Neural cell (in vitro differentiated cells): Measurements from ENCODE around the gene PRKCA. TPM values are rescaled to one million over a fixed set of nuclear protein-coding genes. Genes with fewer than 3 reads are reported as not detected.

Source experiments
- H2AFZ ChIP-seq: fragments of 200-600, 300-800 bp; sonication (generic), shearing (Covaris generic); 2 replicates; pipeline ENCODE4 v1.6.0; 2014; ENCODE audit warnings: low read depth, mild to moderate bottlenecking, antibody characterized with exemption, low read length, moderate library complexity
- H3F3A ChIP-seq: fragments of 200-600 bp; shearing (Covaris generic); 2 replicates; pipeline ENCODE4 v1.6.1; 2016; ENCODE audit warnings: mild to moderate bottlenecking, moderate library complexity, mixed read lengths, antibody characterized with exemption, low read length; ENCODE audit not compliant: insufficient read depth, poor library complexity, severe bottlenecking
- H3K27ac ChIP-seq: fragments of 200-600, 300-800 bp; sonication (generic), shearing (Covaris generic); 2 replicates; pipeline ENCODE4 v1.5.1; 2014; ENCODE audit warnings: mild to moderate bottlenecking, low read length, moderate library complexity
- H3K27me3 ChIP-seq: fragments of 300-800, 200-600 bp; sonication (generic), shearing (Covaris generic); 2 replicates; pipeline ENCODE4 v1.6.0; 2014; ENCODE audit warnings: mild to moderate bottlenecking, low read depth, low read length, moderate library complexity; ENCODE audit not compliant: insufficient read depth
- H3K36me3 ChIP-seq: fragments of 300-800, 200-600 bp; sonication (generic), shearing (Covaris generic); 2 replicates; pipeline ENCODE4 v1.5.1; 2014; ENCODE audit warnings: mild to moderate bottlenecking, antibody characterized with exemption, low read length, moderate library complexity; ENCODE audit not compliant: insufficient read depth
- H3K4me2 ChIP-seq: fragments of 300-800, 200-600 bp; sonication (generic), shearing (Covaris generic); 2 replicates; pipeline ENCODE4 v1.6.0; 2014; ENCODE audit warnings: mild to moderate bottlenecking, low read length
- H3K4me3 ChIP-seq: fragments of 300-800, 200-600 bp; sonication (generic), shearing (Covaris generic); 2 replicates; pipeline ENCODE4 v1.5.1; 2014; ENCODE audit warnings: mild to moderate bottlenecking, low read length, moderate library complexity
- H3K79me2 ChIP-seq: fragments of 200-600 bp; shearing (Covaris generic); replicated peaks from 2 replicates; pipeline ENCODE4 v1.6.0; 2014; ENCODE audit warnings: mild to moderate bottlenecking, low read length, moderate library complexity; ENCODE audit not compliant: insufficient read depth
- H3K9ac ChIP-seq: fragments of 300-800, 200-600 bp; sonication (generic), shearing (Covaris generic); 2 replicates; pipeline ENCODE4 v1.6.1; 2016; ENCODE audit warnings: mild to moderate bottlenecking, low read length, mixed read lengths
- H3K9me2 ChIP-seq: fragments of 200-600 bp; shearing (Covaris generic); 2 replicates; pipeline ENCODE4 v1.6.1; 2016; ENCODE audit warnings: mild to moderate bottlenecking, low read length, mixed read lengths; ENCODE audit not compliant: insufficient read depth
- H3K9me3 ChIP-seq: fragments of 200-600, 300-800 bp; sonication (generic), shearing (Covaris generic); 2 replicates; pipeline ENCODE4 v1.6.1; 2016; ENCODE audit warnings: mild to moderate bottlenecking, mixed run types, low read length, moderate library complexity, mixed read lengths
- H4K20me1 ChIP-seq: fragments of 200-600 bp; shearing (Covaris generic); 2 replicates; pipeline ENCODE4 v1.6.1; 2016; ENCODE audit warnings: mild to moderate bottlenecking, mixed run types; ENCODE audit not compliant: insufficient read depth
- EP300 ChIP-seq: fragments of 450-650 bp; conservative IDR thresholded peaks from 2 replicates; pipeline ENCODE4 v1.6.1; 2014; ENCODE audit warnings: antibody characterized with exemption, mild to moderate bottlenecking, moderate library complexity; ENCODE audit not compliant: poor library complexity, severe bottlenecking
- EZH2 ChIP-seq: fragments of 200-600, 300-800 bp; shearing (Covaris generic), sonication (generic); IDR thresholded peaks from 2 replicates; pipeline ENCODE4 v1.6.1; 2014; ENCODE audit warnings: antibody characterized with exemption, low read length, borderline replicate concordance, mild to moderate bottlenecking; ENCODE audit not compliant: insufficient read depth, poor library complexity, severe bottlenecking
- MXI1 ChIP-seq: fragments of 450-650 bp; conservative IDR thresholded peaks from 2 replicates; pipeline ENCODE4 v1.6.1; 2014; ENCODE audit warnings: antibody characterized with exemption, mild to moderate bottlenecking; ENCODE audit not compliant: poor library complexity, severe bottlenecking
- POLR2AphosphoS5 ChIP-seq: IDR thresholded peaks from 2 replicates; pipeline ENCODE4 v1.6.1; 2012
- RAD21 ChIP-seq: fragments of 450-650 bp; conservative IDR thresholded peaks from 2 replicates; pipeline ENCODE4 v1.6.1; 2014; ENCODE audit warnings: antibody characterized with exemption, mild to moderate bottlenecking, moderate library complexity
- SMC3 ChIP-seq: fragments of 450-650 bp; conservative IDR thresholded peaks from 2 replicates; pipeline ENCODE4 v1.6.1; 2014; ENCODE audit warnings: antibody characterized with exemption, mild to moderate bottlenecking, moderate library complexity; ENCODE audit not compliant: poor library complexity
- TAF1 ChIP-seq: IDR thresholded peaks from 2 replicates; pipeline ENCODE4 v1.6.1; 2012; ENCODE audit warnings: low read depth
- polyA plus RNA-seq: library from polyadenylated mRNA; depleted of rRNA; stranded (reverse); fragments of >200 nt; gene quantifications from 2 replicates; pipeline ENCODE4 v1.2.3, GENCODE V29; 2014
- TF ChIP-seq, protein P1 (sequence below): fragments of 450-650 bp; IDR thresholded peaks from 2 replicates; pipeline ENCODE4 v1.5.1; 2014; ENCODE audit warnings: antibody characterized with exemption, mild to moderate bottlenecking, moderate library complexity; ENCODE audit not compliant: poor library complexity, severe bottlenecking
- TF ChIP-seq, protein P2 (sequence below): IDR thresholded peaks from 2 replicates; pipeline ENCODE4 v1.6.1; 2012; ENCODE audit warnings: borderline replicate concordance

The PRKCA gene
- polyA plus RNA-seq, 1 donor from 2014 or later = 5.9 TPM

DNA sequence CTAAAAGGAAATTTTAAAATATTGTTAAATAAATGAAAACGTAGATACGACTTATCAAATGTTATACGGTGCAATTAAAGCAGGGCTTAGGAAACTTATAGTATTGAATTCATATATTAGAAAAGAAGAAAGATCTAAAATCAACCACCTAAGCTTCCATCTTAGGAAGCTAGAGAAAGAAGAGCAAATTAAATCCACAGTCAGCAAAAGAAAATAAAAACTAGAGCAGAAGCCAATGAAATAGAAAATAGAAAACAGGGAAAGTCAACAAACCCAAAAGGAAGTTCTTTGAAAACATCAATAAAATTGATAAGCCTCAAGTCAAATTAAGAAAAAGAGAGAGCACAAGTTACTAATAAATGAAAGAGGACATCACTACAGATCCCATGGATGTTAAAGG lies 457.9 kb downstream of the PRKCA start:
- Histone ChIP-seq H4K20me1 (no peaks in the 10 kb centered on the region), H3K4me3 (no peak overlapping the region), H3K36me3 (no peaks in the 10 kb centered on the region), H3K27ac (no peak overlapping the region), H3F3A (no peaks in the 10 kb centered on the region), H3K9me2 (no peaks in the 10 kb centered on the region), H3K9ac (no peak overlapping the region), H2AFZ (no peak overlapping the region), H3K9me3 (no peaks in the 10 kb centered on the region), H3K79me2 (no peaks in the 10 kb centered on the region), H3K27me3 (no peaks in the 10 kb centered on the region), H3K4me2 (no peak overlapping the region)
- TF ChIP-seq TAF1 (no peak), MXI1 (no peak), SMC3 (no peak), POLR2AphosphoS5 (no peak), RAD21 (no peak), EZH2 (no peak), EP300 (no peak)
- TF ChIP-seq, protein P1, sequence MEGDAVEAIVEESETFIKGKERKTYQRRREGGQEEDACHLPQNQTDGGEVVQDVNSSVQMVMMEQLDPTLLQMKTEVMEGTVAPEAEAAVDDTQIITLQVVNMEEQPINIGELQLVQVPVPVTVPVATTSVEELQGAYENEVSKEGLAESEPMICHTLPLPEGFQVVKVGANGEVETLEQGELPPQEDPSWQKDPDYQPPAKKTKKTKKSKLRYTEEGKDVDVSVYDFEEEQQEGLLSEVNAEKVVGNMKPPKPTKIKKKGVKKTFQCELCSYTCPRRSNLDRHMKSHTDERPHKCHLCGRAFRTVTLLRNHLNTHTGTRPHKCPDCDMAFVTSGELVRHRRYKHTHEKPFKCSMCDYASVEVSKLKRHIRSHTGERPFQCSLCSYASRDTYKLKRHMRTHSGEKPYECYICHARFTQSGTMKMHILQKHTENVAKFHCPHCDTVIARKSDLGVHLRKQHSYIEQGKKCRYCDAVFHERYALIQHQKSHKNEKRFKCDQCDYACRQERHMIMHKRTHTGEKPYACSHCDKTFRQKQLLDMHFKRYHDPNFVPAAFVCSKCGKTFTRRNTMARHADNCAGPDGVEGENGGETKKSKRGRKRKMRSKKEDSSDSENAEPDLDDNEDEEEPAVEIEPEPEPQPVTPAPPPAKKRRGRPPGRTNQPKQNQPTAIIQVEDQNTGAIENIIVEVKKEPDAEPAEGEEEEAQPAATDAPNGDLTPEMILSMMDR = no peak
- TF ChIP-seq, protein P2, sequence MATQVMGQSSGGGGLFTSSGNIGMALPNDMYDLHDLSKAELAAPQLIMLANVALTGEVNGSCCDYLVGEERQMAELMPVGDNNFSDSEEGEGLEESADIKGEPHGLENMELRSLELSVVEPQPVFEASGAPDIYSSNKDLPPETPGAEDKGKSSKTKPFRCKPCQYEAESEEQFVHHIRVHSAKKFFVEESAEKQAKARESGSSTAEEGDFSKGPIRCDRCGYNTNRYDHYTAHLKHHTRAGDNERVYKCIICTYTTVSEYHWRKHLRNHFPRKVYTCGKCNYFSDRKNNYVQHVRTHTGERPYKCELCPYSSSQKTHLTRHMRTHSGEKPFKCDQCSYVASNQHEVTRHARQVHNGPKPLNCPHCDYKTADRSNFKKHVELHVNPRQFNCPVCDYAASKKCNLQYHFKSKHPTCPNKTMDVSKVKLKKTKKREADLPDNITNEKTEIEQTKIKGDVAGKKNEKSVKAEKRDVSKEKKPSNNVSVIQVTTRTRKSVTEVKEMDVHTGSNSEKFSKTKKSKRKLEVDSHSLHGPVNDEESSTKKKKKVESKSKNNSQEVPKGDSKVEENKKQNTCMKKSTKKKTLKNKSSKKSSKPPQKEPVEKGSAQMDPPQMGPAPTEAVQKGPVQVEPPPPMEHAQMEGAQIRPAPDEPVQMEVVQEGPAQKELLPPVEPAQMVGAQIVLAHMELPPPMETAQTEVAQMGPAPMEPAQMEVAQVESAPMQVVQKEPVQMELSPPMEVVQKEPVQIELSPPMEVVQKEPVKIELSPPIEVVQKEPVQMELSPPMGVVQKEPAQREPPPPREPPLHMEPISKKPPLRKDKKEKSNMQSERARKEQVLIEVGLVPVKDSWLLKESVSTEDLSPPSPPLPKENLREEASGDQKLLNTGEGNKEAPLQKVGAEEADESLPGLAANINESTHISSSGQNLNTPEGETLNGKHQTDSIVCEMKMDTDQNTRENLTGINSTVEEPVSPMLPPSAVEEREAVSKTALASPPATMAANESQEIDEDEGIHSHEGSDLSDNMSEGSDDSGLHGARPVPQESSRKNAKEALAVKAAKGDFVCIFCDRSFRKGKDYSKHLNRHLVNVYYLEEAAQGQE = no peak

DNA sequence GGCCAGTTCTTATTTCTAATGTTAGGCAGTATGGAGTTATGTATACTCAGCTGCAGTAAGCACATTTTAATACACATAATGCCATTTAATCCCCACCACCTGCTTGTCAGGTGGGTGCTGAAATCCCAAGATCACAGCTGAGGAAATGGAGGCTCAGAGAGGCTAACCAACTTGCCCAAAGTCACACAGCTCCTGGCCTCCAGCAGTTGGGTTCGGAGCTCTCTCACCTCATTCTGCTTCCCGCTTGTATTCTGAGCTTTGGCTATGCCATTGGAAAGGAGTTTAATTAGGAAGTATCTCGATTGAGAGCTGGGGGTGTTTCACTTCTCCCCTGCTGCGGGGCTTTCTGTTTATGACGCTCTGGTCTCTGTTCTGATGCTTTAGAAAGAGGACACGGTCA lies 459.9 kb downstream of the PRKCA start:
- H3K27me3 ChIP-seq = no peaks in the 10 kb centered on the region
- no peak overlapping the region for H3K4me3 ChIP-seq
- no peak overlapping the region for H3K4me2 ChIP-seq
- H4K20me1 ChIP-seq = no peaks in the 10 kb centered on the region
- no peaks in the 10 kb centered on the region for H3K79me2 ChIP-seq
- no peak overlapping the region for H2AFZ ChIP-seq
- TF ChIP-seq, protein P2 = no peak
- TF ChIP-seq MXI1 = no peak
- no peak for TF ChIP-seq TAF1
- TF ChIP-seq SMC3 = no peak
- no peak for TF ChIP-seq EZH2
- no peak for TF ChIP-seq RAD21
- TF ChIP-seq EP300 = no peak
- TF ChIP-seq POLR2AphosphoS5 = no peak
- TF ChIP-seq, protein P1 = no peak
- no peaks in the 10 kb centered on the region for H3K9me3 ChIP-seq
- no peaks in the 10 kb centered on the region for H3K9me2 ChIP-seq
- no peak overlapping the region for H3K9ac ChIP-seq
- H3K27ac ChIP-seq = no peak overlapping the region
- no peaks in the 10 kb centered on the region for H3F3A ChIP-seq
- H3K36me3 ChIP-seq = no peaks in the 10 kb centered on the region
